ENCODE measurements around the gene TRPC4.

Gene TRPC4

GRCh38 chr13:37777676-37778075 is 91.9 kb downstream of the TRPC4 start:
- H3K4me1 ChIP-seq (ENCODE audit: control insufficient read depth in 5 of 5, insufficient read depth in 5 of 5, low read length in 5 of 5): no peaks in the 10 kb centered on the region
- no peaks in the 10 kb centered on the region for H3K9me3 ChIP-seq (ENCODE audit: control insufficient read depth in 5 of 5, low read length in 5 of 5)
- no peak overlapping the region for H3K27ac ChIP-seq (ENCODE audit: low read depth, low read length)
- H3K9ac ChIP-seq (ENCODE audit: low read length in 5 of 5): no peak overlapping the region
- no peaks in the 10 kb centered on the region for H3K27me3 ChIP-seq (ENCODE audit: control insufficient read depth in 5 of 5, insufficient read depth in 4 of 5, low read length in 5 of 5)
- no peaks in the 10 kb centered on the region for H3K36me3 ChIP-seq (ENCODE audit: control insufficient read depth in 5 of 5, insufficient read depth in 5 of 5, low read length in 5 of 5)
- no peak overlapping the region for H3K4me3 ChIP-seq (ENCODE audit: low read depth in 1 of 5, low read length in 5 of 5)

GRCh38 chr13:37775871-37776270 is 93.7 kb downstream of the TRPC4 start:
- Histone ChIP-seq H3K27me3 (ENCODE audit: control insufficient read depth in 5 of 5, insufficient read depth in 4 of 5, low read length in 5 of 5) (no peaks in the 10 kb centered on the region), H3K4me1 (ENCODE audit: control insufficient read depth in 5 of 5, insufficient read depth in 5 of 5, low read length in 5 of 5) (no peaks in the 10 kb centered on the region), H3K36me3 (ENCODE audit: control insufficient read depth in 5 of 5, insufficient read depth in 5 of 5, low read length in 5 of 5) (no peaks in the 10 kb centered on the region), H3K4me3 (ENCODE audit: low read depth in 1 of 5, low read length in 5 of 5) (no peak overlapping the region), H3K27ac (ENCODE audit: low read depth, low read length) (no peak overlapping the region), H3K9me3 (ENCODE audit: control insufficient read depth in 5 of 5, low read length in 5 of 5) (no peaks in the 10 kb centered on the region), H3K9ac (ENCODE audit: low read length in 5 of 5) (no peak overlapping the region)

DNA sequence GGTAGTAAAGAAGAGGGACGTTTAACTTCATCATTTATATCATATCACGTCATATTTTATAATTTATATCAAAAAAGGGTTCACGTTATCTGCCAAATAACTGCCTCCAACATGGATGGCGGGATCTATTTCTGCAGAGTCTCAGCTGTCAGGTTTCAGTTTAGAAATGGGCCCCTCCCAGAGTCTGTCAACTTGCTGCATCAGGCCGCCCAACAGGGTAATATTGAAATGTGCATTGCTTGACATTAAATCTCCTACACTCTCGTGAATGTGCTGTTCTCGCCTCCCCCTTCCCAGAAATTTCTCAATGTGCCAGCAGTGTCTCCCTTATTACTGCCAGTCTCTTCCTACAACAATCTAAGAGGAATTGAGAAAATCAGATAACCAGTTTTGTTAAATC is 96.9 kb downstream of the TRPC4 start:
- H3K4me3 ChIP-seq (ENCODE audit: low read depth in 1 of 5, low read length in 5 of 5): no peak overlapping the region
- no peaks in the 10 kb centered on the region for H3K9me3 ChIP-seq (ENCODE audit: control insufficient read depth in 5 of 5, low read length in 5 of 5)
- no peak overlapping the region for H3K9ac ChIP-seq (ENCODE audit: low read length in 5 of 5)

DNA sequence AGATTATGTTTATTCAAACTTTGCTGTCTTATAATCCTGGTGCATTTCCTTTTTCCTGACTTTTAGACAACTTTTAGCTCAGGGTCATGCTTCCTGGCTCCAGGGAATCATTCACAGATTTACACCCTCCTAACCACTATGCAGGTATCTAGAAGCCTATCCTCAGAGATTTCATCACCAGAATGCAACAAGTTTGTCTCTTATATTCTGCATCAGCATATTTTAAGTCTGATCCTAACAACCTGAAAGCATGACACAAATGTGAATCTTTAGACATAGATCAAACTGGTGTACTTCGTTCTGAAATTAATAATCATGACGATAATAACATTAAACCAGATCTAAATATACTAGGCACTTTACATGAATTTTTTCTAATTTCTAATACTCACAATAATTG is 100.0 kb downstream of the TRPC4 start:
- no peaks in the 10 kb centered on the region for H3K9me3 ChIP-seq (ENCODE audit: control insufficient read depth in 5 of 5, low read length in 5 of 5)
- H3K27me3 ChIP-seq (ENCODE audit: control insufficient read depth in 5 of 5, insufficient read depth in 4 of 5, low read length in 5 of 5): no peaks in the 10 kb centered on the region
- H3K27ac ChIP-seq (ENCODE audit: low read depth, low read length): no peak overlapping the region
- no peaks in the 10 kb centered on the region for H3K36me3 ChIP-seq (ENCODE audit: control insufficient read depth in 5 of 5, insufficient read depth in 5 of 5, low read length in 5 of 5)
- H3K4me3 ChIP-seq (ENCODE audit: low read depth in 1 of 5, low read length in 5 of 5): no peak overlapping the region
- H3K4me1 ChIP-seq (ENCODE audit: control insufficient read depth in 5 of 5, insufficient read depth in 5 of 5, low read length in 5 of 5): no peaks in the 10 kb centered on the region
- H3K9ac ChIP-seq (ENCODE audit: low read length in 5 of 5): no peak overlapping the region

More for the DNA sequence above, 96.9 kb downstream of the TRPC4 start:
- Histone ChIP-seq H3K27ac (ENCODE audit: low read depth, low read length) (no peak overlapping the region), H3K4me1 (ENCODE audit: control insufficient read depth in 5 of 5, insufficient read depth in 5 of 5, low read length in 5 of 5) (no peaks in the 10 kb centered on the region), H3K27me3 (ENCODE audit: control insufficient read depth in 5 of 5, insufficient read depth in 4 of 5, low read length in 5 of 5) (no peaks in the 10 kb centered on the region), H3K36me3 (ENCODE audit: control insufficient read depth in 5 of 5, insufficient read depth in 5 of 5, low read length in 5 of 5) (no peaks in the 10 kb centered on the region)

GRCh38 chr13:37769078-37769477 is 100.5 kb downstream of the TRPC4 start:
- Histone ChIP-seq H3K9me3 (ENCODE audit: control insufficient read depth in 5 of 5, low read length in 5 of 5) (no peaks in the 10 kb centered on the region), H3K36me3 (ENCODE audit: control insufficient read depth in 5 of 5, insufficient read depth in 5 of 5, low read length in 5 of 5) (no peaks in the 10 kb centered on the region), H3K9ac (ENCODE audit: low read length in 5 of 5) (no peak overlapping the region), H3K27ac (ENCODE audit: low read depth, low read length) (no peak overlapping the region), H3K4me3 (ENCODE audit: low read depth in 1 of 5, low read length in 5 of 5) (no peak overlapping the region), H3K4me1 (ENCODE audit: control insufficient read depth in 5 of 5, insufficient read depth in 5 of 5, low read length in 5 of 5) (no peaks in the 10 kb centered on the region), H3K27me3 (ENCODE audit: control insufficient read depth in 5 of 5, insufficient read depth in 4 of 5, low read length in 5 of 5) (no peaks in the 10 kb centered on the region)

DNA sequence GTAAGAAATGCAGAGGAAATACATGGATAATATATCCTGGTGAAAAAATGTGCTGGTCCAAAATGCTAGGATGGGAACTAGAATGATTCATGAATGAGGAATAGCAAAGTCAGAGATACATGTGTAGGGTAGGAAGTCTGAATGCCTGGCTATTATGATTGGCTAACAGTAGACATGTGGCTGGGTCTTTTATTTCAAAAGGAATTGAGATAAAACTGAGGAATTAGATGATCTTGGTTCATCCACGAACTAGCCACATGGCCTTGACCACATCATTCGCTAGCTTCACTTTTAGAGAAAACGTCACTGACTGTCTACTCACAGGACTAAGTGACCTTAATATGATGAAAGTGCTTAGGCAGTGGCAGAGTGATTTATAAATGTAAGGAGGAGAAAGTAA is 103.1 kb downstream of the TRPC4 start:
- no peaks in the 10 kb centered on the region for H3K36me3 ChIP-seq (ENCODE audit: control insufficient read depth in 5 of 5, insufficient read depth in 5 of 5, low read length in 5 of 5)
- no peak overlapping the region for H3K27ac ChIP-seq (ENCODE audit: low read depth, low read length)

DNA sequence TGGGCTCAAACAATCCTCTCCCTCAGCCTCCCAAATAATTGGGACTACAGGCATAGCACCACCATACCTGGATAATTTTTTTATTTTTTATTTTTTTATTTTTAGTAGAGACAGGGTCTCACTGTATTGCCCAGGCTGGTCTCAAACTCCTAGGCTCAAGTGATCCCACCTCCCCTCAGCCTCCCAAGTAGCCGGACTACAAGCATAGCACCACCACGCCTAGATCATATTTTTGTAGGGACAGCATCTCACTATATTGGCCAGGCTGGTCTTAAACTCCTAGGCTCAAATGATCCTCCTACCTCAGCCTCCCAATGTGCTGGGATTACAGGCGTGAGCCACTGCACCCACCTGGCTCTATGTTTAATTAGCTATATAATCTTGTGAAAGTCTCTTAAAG is 114.2 kb downstream of the TRPC4 start:
- no peak overlapping the region for H3K4me3 ChIP-seq (ENCODE audit: low read depth in 1 of 5, low read length in 5 of 5)
- no peaks in the 10 kb centered on the region for H3K9me3 ChIP-seq (ENCODE audit: control insufficient read depth in 5 of 5, low read length in 5 of 5)
- no peaks in the 10 kb centered on the region for H3K27me3 ChIP-seq (ENCODE audit: control insufficient read depth in 5 of 5, insufficient read depth in 4 of 5, low read length in 5 of 5)
- no peak overlapping the region for H3K27ac ChIP-seq (ENCODE audit: low read depth, low read length)
- H3K4me1 ChIP-seq (ENCODE audit: control insufficient read depth in 5 of 5, insufficient read depth in 5 of 5, low read length in 5 of 5): no peaks in the 10 kb centered on the region
- H3K36me3 ChIP-seq (ENCODE audit: control insufficient read depth in 5 of 5, insufficient read depth in 5 of 5, low read length in 5 of 5): no peaks in the 10 kb centered on the region
- H3K9ac ChIP-seq (ENCODE audit: low read length in 5 of 5): no peak overlapping the region

More for the DNA sequence above, 103.1 kb downstream of the TRPC4 start:
- Histone ChIP-seq H3K4me3 (ENCODE audit: low read depth in 1 of 5, low read length in 5 of 5) (no peak overlapping the region), H3K9me3 (ENCODE audit: control insufficient read depth in 5 of 5, low read length in 5 of 5) (no peaks in the 10 kb centered on the region), H3K9ac (ENCODE audit: low read length in 5 of 5) (no peak overlapping the region), H3K27me3 (ENCODE audit: control insufficient read depth in 5 of 5, insufficient read depth in 4 of 5, low read length in 5 of 5) (no peaks in the 10 kb centered on the region), H3K4me1 (ENCODE audit: control insufficient read depth in 5 of 5, insufficient read depth in 5 of 5, low read length in 5 of 5) (no peaks in the 10 kb centered on the region)

DNA sequence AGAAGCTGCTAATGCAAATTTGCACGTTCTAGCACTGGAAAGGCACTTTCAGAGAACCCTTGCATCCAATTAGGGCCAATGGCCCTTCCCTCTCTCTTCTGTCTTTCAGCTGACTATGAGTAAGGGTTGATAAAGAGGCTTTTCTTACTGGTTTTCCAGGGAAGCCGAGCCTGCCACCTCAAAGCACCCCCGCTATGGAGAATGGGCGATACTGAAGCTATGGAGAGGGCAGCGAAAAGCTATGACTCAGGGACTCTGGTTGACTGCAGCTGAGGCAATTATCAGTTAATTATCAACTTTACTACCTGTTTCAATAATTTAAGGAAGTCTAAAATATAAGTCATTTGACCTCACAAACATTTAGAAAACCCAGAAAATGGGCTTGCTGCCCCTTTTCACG is 115.8 kb downstream of the TRPC4 start:
- no peak overlapping the region for H3K4me3 ChIP-seq (ENCODE audit: low read depth in 1 of 5, low read length in 5 of 5)
- H3K27me3 ChIP-seq (ENCODE audit: control insufficient read depth in 5 of 5, insufficient read depth in 4 of 5, low read length in 5 of 5): no peaks in the 10 kb centered on the region
- H3K27ac ChIP-seq (ENCODE audit: low read depth, low read length): no peak overlapping the region
- H3K4me1 ChIP-seq (ENCODE audit: control insufficient read depth in 5 of 5, insufficient read depth in 5 of 5, low read length in 5 of 5): no peaks in the 10 kb centered on the region
- H3K9me3 ChIP-seq (ENCODE audit: control insufficient read depth in 5 of 5, low read length in 5 of 5): no peaks in the 10 kb centered on the region
- H3K9ac ChIP-seq (ENCODE audit: low read length in 5 of 5): no peak overlapping the region
- no peaks in the 10 kb centered on the region for H3K36me3 ChIP-seq (ENCODE audit: control insufficient read depth in 5 of 5, insufficient read depth in 5 of 5, low read length in 5 of 5)

DNA sequence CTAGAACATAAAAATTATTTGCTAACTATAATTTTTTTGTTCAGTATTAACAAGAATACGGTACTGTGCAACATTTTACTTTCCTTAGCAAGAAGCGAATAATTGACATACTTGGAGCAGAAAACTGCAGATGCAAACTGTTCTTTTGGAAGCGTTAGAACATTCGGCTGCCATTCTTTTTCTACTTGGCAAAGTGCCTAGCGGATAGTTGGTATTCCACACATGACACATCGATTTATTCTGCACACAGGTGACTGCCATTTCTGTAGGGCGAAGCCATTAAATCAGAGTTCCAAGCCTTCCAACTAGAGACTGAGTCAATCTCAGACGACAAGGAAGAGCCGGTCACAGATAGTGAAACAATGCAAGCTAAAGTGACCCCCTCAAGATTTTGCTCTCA is 117.4 kb downstream of the TRPC4 start:
- Histone ChIP-seq H3K4me1 (ENCODE audit: control insufficient read depth in 5 of 5, insufficient read depth in 5 of 5, low read length in 5 of 5) (no peaks in the 10 kb centered on the region), H3K4me3 (ENCODE audit: low read depth in 1 of 5, low read length in 5 of 5) (no peak overlapping the region), H3K27ac (ENCODE audit: low read depth, low read length) (no peak overlapping the region), H3K27me3 (ENCODE audit: control insufficient read depth in 5 of 5, insufficient read depth in 4 of 5, low read length in 5 of 5) (no peaks in the 10 kb centered on the region), H3K36me3 (ENCODE audit: control insufficient read depth in 5 of 5, insufficient read depth in 5 of 5, low read length in 5 of 5) (no peaks in the 10 kb centered on the region), H3K9ac (ENCODE audit: low read length in 5 of 5) (no peak overlapping the region), H3K9me3 (ENCODE audit: control insufficient read depth in 5 of 5, low read length in 5 of 5) (no peaks in the 10 kb centered on the region)

DNA sequence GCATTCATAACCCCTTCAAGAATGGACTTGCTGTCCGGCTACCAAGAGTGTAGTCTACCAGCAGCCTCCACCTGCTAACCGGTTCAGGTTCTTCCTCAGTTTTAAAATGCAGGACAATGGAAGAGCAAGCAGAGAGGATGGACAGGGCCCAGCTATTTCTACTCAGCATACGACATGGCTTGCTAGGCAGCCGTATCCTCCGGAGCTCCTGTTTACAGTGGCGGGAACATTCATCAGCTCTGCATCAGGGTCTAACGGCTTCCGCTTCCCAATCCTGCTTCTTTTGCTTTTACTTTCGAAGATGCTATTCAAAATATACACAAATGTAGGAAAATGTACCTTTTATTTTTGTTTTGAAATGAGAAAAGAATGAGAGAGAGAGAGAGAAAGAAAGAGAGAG is 118.5 kb downstream of the TRPC4 start:
- H3K9me3 ChIP-seq (ENCODE audit: control insufficient read depth in 5 of 5, low read length in 5 of 5): no peaks in the 10 kb centered on the region
- H3K27ac ChIP-seq (ENCODE audit: low read depth, low read length): no peak overlapping the region

DNA sequence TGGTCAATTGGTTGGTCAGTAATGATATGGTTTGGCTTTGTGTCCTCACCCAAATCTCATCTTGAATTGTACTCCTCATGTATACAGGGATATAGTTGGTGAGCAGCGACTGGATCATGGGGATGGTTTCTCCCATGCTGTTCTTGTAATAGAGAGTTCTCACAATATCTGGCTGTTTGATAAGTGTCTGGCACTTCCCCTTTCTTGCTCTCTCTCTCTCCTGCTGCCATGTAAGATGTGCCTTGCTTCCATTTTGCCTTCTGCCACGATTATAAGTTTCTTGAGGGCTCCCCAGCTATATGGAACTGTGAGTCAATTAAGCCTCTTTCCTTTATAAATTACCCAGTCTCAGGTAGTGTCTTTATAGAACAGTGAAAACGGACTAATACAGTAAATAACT is 120.7 kb downstream of the TRPC4 start:
- H3K9me3 ChIP-seq (ENCODE audit: control insufficient read depth in 5 of 5, low read length in 5 of 5): no peaks in the 10 kb centered on the region
- H3K27me3 ChIP-seq (ENCODE audit: control insufficient read depth in 5 of 5, insufficient read depth in 4 of 5, low read length in 5 of 5): no peaks in the 10 kb centered on the region
- H3K4me3 ChIP-seq (ENCODE audit: low read depth in 1 of 5, low read length in 5 of 5): no peak overlapping the region
- no peak overlapping the region for H3K27ac ChIP-seq (ENCODE audit: low read depth, low read length)
- H3K9ac ChIP-seq (ENCODE audit: low read length in 5 of 5): no peak overlapping the region
- no peaks in the 10 kb centered on the region for H3K36me3 ChIP-seq (ENCODE audit: control insufficient read depth in 5 of 5, insufficient read depth in 5 of 5, low read length in 5 of 5)
- H3K4me1 ChIP-seq (ENCODE audit: control insufficient read depth in 5 of 5, insufficient read depth in 5 of 5, low read length in 5 of 5): no peaks in the 10 kb centered on the region

More for the DNA sequence above, 118.5 kb downstream of the TRPC4 start:
- H3K9ac ChIP-seq (ENCODE audit: low read length in 5 of 5): no peak overlapping the region
- H3K36me3 ChIP-seq (ENCODE audit: control insufficient read depth in 5 of 5, insufficient read depth in 5 of 5, low read length in 5 of 5): no peaks in the 10 kb centered on the region
- no peak overlapping the region for H3K4me3 ChIP-seq (ENCODE audit: low read depth in 1 of 5, low read length in 5 of 5)
- no peaks in the 10 kb centered on the region for H3K27me3 ChIP-seq (ENCODE audit: control insufficient read depth in 5 of 5, insufficient read depth in 4 of 5, low read length in 5 of 5)
- no peaks in the 10 kb centered on the region for H3K4me1 ChIP-seq (ENCODE audit: control insufficient read depth in 5 of 5, insufficient read depth in 5 of 5, low read length in 5 of 5)
